ENCODE data around the gene TRAPPC6A. TPM values are rescaled to one million over a fixed set of nuclear protein-coding genes. Genes with fewer than 3 reads are reported as not detected.

TRAPPC6A gene
- total and polyA plus RNA-seq, 2 experiments from 2014 or later, result 29.4 to 74.7 TPM

- H3K27me3 Mint-ChIP-seq (ENCODE audit: insufficient read depth, low read depth, poor library complexity), result peaks cover 5% of the 10 kb centered on the region
- no peak overlapping the region for H3K4me3 ChIP-seq
Observed at GRCh38 chr19:45124021-45124420, 54.0 kb downstream of the TRAPPC6A start.

GRCh38 chr19:45123440-45123850 is 54.6 kb downstream of the TRAPPC6A start:
- Histone ChIP-seq H4K20me1 (replicated peaks; ENCODE audit: insufficient read depth) (peaks cover 40% of the 10 kb centered on the region), H3K4me3 (no peak overlapping the region), H3K79me2 (replicated peaks; ENCODE audit: insufficient read depth) (peaks cover 67% of the 10 kb centered on the region), H3K4me1 (ENCODE audit: insufficient read depth) (no peaks in the 10 kb centered on the region), H2AFZ (no peak overlapping the region), H3F3A (replicated peaks; ENCODE audit: low read depth) (0 out of 2 replicates have a peak, but pooled peaks cover 2% of the 10 kb centered on the region), H3K27me3 (ENCODE audit: insufficient read depth) (no peaks in the 10 kb centered on the region), H3K4me2 (no peak overlapping the region), H3K9me2 (ENCODE audit: insufficient read depth) (no peaks in the 10 kb centered on the region), H3K36me3 (ENCODE audit: insufficient read depth) (no peaks in the 10 kb centered on the region), H3K27ac (ENCODE audit: low read depth) (no peak overlapping the region)
- Mint-ChIP-seq H3K27ac (no peak overlapping the region), H3K36me3 (ENCODE audit: low read depth) (no peaks in the 10 kb centered on the region), H3K4me1 (peaks cover 8% of the 10 kb centered on the region; the same call in 2 of the 3 replicates), H3K4me3 (no peak overlapping the region), H3K27me3 (ENCODE audit: insufficient read depth, low read depth, poor library complexity) (peaks cover 9% of the 10 kb centered on the region), H3K9me3 (no peaks in the 10 kb centered on the region)
- TF ChIP-seq JUNB (IDR thresholded peaks at IDR 0.05; ENCODE audit: unreplicated experiment), result no peak
- no peak for TF ChIP-seq STAT1 (IDR thresholded peaks at IDR 0.05; ENCODE audit: unreplicated experiment)
- no peak for TF ChIP-seq ZNF331 (CRISPR knock-in tag; IDR thresholded peaks at IDR 0.05; ENCODE audit: low read depth)
- TF ChIP-seq REST (IDR thresholded peaks at IDR 0.05; ENCODE audit: unreplicated experiment), result no peak
- no peak for TF ChIP-seq EZH2 (IDR thresholded peaks at IDR 0.05; ENCODE audit: low read depth, unreplicated experiment)
- DNase-seq (ENCODE audit: low spot score), result no peak
- ATAC-seq, result no peak

More at GRCh38 chr19:45124021-45124420, 54.0 kb downstream of the TRAPPC6A start:
- Histone ChIP-seq H3K36me3 (ENCODE audit: insufficient read depth) (no peaks in the 10 kb centered on the region), H3K4me2 (no peak overlapping the region), H3F3A (replicated peaks; ENCODE audit: low read depth) (0 out of 2 replicates have a peak, but pooled peaks cover 2% of the 10 kb centered on the region), H2AFZ (no peak overlapping the region), H3K79me2 (replicated peaks; ENCODE audit: insufficient read depth) (peaks cover 65% of the 10 kb centered on the region), H3K4me1 (ENCODE audit: insufficient read depth) (no peaks in the 10 kb centered on the region), H3K27ac (ENCODE audit: low read depth) (no peak overlapping the region), H3K9me2 (ENCODE audit: insufficient read depth) (no peaks in the 10 kb centered on the region), H3K27me3 (ENCODE audit: insufficient read depth) (no peaks in the 10 kb centered on the region), H4K20me1 (replicated peaks; ENCODE audit: insufficient read depth) (peaks cover 42% of the 10 kb centered on the region)
- ATAC-seq (no peak), DNase-seq (ENCODE audit: low spot score) (no peak)
- no peak overlapping the region for H3K27ac Mint-ChIP-seq
- H3K9me3 Mint-ChIP-seq, result no peaks in the 10 kb centered on the region
- H3K4me1 Mint-ChIP-seq, result peaks cover 8% of the 10 kb centered on the region; the same call in 2 of the 3 replicates
- TF ChIP-seq CREB1 (CRISPR knock-in tag; IDR thresholded peaks at IDR 0.05; ENCODE audit: low read depth), result no peak
- no peaks in the 10 kb centered on the region for H3K36me3 Mint-ChIP-seq (ENCODE audit: low read depth)
- no peak overlapping the region for H3K4me3 Mint-ChIP-seq

- no peaks in the 10 kb centered on the region for H3K36me3 ChIP-seq (ENCODE audit: insufficient read depth)
- peaks cover 41% of the 10 kb centered on the region for H4K20me1 ChIP-seq (replicated peaks; ENCODE audit: insufficient read depth)
- H3K36me3 Mint-ChIP-seq (ENCODE audit: low read depth), result no peaks in the 10 kb centered on the region
- DNase-seq (ENCODE audit: low spot score) (no peak), ATAC-seq (no peak)
- no peak overlapping the region for H3K4me3 ChIP-seq
- H3K79me2 ChIP-seq (replicated peaks; ENCODE audit: insufficient read depth), result peaks cover 62% of the 10 kb centered on the region
- H3K9me2 ChIP-seq (ENCODE audit: insufficient read depth), result no peaks in the 10 kb centered on the region
- no peak overlapping the region for H3K27ac ChIP-seq (ENCODE audit: low read depth)
- H3K4me2 ChIP-seq, result no peak overlapping the region
- H3K4me1 Mint-ChIP-seq, result peaks cover 8% of the 10 kb centered on the region; the same call in 2 of the 3 replicates
- H3K27ac Mint-ChIP-seq, result no peak overlapping the region
- H3K4me1 ChIP-seq (ENCODE audit: insufficient read depth), result no peaks in the 10 kb centered on the region
- peaks cover 9% of the 10 kb centered on the region for H3K27me3 Mint-ChIP-seq (ENCODE audit: insufficient read depth, low read depth, poor library complexity)
- no peak overlapping the region for H2AFZ ChIP-seq
- 0 out of 2 replicates have a peak, but pooled peaks cover 2% of the 10 kb centered on the region for H3F3A ChIP-seq (replicated peaks; ENCODE audit: low read depth)
- H3K27me3 ChIP-seq (ENCODE audit: insufficient read depth), result no peaks in the 10 kb centered on the region
- no peak overlapping the region for H3K4me3 Mint-ChIP-seq
- no peaks in the 10 kb centered on the region for H3K9me3 Mint-ChIP-seq
- TF ChIP-seq ZNF462 (CRISPR knock-in tag; IDR thresholded peaks at IDR 0.05), result no peak
Observed at GRCh38 chr19:45122832-45123231, 55.2 kb downstream of the TRAPPC6A start.
